Astrocyte of the hippocampus (primary cell): ENCODE measurements around the gene PARP11.

Source experiments
- DNase-seq: peaks from one replicate; pipeline ENCODE4 v3.0.0; 2011; ENCODE audit warnings: low read depth, low spot score

PARP11 gene

GRCh38 chr12:3872800-3873636 is at the start of gene PARP11:
Gene PARP11, minus strand, starts transcription at chr12:3873399. Its CDS starts 170 bp downstream, at chr12:3873229.
- DNase-seq, result peak; percentile 98

- no peak for DNase-seq
Observed at GRCh38 chr12:3922033-3922432, 48.8 kb upstream of the PARP11 start.

- DNase-seq, result no peak
Observed at GRCh38 chr12:3921526-3921925, 48.3 kb upstream of the PARP11 start.

GRCh38 chr12:3921151-3921471 is 47.9 kb upstream of the PARP11 start:
- DNase-seq, result no peak

- DNase-seq, result peak; percentile 76
Observed at GRCh38 chr12:3920351-3921150, 47.4 kb upstream of the PARP11 start.

- DNase-seq, result no peak
Observed at GRCh38 chr12:3913278-3913677, 40.1 kb upstream of the PARP11 start.

GRCh38 chr12:3912863-3913262 is 39.7 kb upstream of the PARP11 start:
- no peak for DNase-seq

- no peak for DNase-seq
Observed at GRCh38 chr12:3911409-3911808, 38.2 kb upstream of the PARP11 start.

GRCh38 chr12:3905664-3906063 is 32.5 kb upstream of the PARP11 start:
- DNase-seq, result no peak

- DNase-seq, result no peak
Observed at GRCh38 chr12:3904999-3905398, 31.8 kb upstream of the PARP11 start.

GRCh38 chr12:3902921-3903320 is 29.7 kb upstream of the PARP11 start:
- DNase-seq, result no peak

GRCh38 chr12:3901116-3901515 is 27.9 kb upstream of the PARP11 start:
- DNase-seq, result no peak

- no peak for DNase-seq
Observed at GRCh38 chr12:3898756-3899155, 25.6 kb upstream of the PARP11 start.

GRCh38 chr12:3897371-3897971 is 24.3 kb upstream of the PARP11 start:
- DNase-seq, result no peak

- no peak for DNase-seq
Observed at GRCh38 chr12:3896801-3897351, 23.7 kb upstream of the PARP11 start.

GRCh38 chr12:3896356-3896755 is 23.2 kb upstream of the PARP11 start:
- no peak for DNase-seq

GRCh38 chr12:3892631-3893030 is 19.4 kb upstream of the PARP11 start:
- DNase-seq, result no peak

GRCh38 chr12:3891201-3891600 is 18.0 kb upstream of the PARP11 start:
- DNase-seq, result no peak

GRCh38 chr12:3888659-3889058 is 15.5 kb upstream of the PARP11 start:
- DNase-seq, result no peak

- DNase-seq, result peak; percentile 68
Observed at GRCh38 chr12:3885277-3886094, 12.3 kb upstream of the PARP11 start.

GRCh38 chr12:3884671-3885070 is 11.5 kb upstream of the PARP11 start:
- no peak for DNase-seq
